GM13977 (cell line): ENCODE measurements around the gene LBHD2.
A peak's percentile ranks its signal among the peaks of the same experiment; 100 is the strongest.

Source experiments
- DNase-seq: peaks from one replicate; pipeline ENCODE4 v3.0.0; 2012; ENCODE audit warnings: low spot score
- CTCF ChIP-seq: IDR thresholded peaks from 2 replicates; pipeline ENCODE4 v1.5.1; 2012; ENCODE audit warnings: mild to moderate bottlenecking, control low read depth; ENCODE audit not compliant: insufficient read depth; ENCODE audit errors: extremely low read depth, missing control alignments
- in situ Hi-C: fragments of 300-500 bp; cut with MboI; formaldehyde crosslinking; loops from one replicate; pipeline ENCODE4 v1.12.0; 2022; ENCODE audit warnings: low sequenced_read_pairs, low pct_unique_long_range_greater_than_20kb, mixed read lengths, inconsistent platforms; ENCODE audit not compliant: unreplicated experiment

Gene LBHD2

DNA sequence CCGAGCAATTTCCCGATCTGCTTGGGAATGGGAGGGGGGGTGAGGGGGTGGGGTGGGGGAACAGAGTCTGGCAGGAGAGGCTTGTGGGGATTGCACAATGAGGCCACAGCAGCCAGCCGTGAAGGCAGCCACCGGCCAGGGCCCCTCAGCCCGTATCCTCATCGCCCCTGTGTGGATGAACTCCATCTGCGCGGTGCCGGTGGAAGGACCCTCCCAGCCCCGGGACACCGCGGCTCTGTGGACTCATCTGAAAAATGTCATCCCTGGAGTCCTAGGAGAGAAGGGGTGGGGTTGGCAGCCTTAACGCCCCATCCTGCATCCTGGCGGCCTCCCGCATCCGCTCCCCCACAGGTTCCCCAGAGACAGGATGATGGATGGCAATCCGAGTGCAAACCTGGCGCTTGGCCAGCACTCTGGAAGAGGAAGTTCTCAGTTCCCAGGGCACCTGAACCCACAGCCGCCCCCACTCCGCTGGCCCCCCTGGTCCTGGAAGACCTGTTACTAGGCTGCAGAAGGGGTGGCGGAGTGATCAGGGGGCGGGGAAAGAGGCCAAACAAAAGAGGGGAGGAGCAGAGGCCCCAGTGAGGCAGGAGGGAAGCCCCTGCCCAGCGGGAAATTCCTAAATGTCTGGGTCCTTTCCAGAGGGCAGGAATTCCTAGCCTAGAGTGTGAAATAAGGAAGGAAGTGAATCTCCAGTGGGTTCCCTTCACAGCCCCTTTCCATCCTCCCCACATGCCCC is 38.0 kb downstream of the LBHD2 start:
- in situ Hi-C loops: no loop called here
- no peak for DNase-seq
- TF ChIP-seq CTCF: no peak

- TF ChIP-seq CTCF: no peak
- in situ Hi-C loops: no loop called here
- no peak for DNase-seq
Measured at GRCh38 chr14:103122585-103122946, 38.6 kb downstream of the LBHD2 start.

DNA sequence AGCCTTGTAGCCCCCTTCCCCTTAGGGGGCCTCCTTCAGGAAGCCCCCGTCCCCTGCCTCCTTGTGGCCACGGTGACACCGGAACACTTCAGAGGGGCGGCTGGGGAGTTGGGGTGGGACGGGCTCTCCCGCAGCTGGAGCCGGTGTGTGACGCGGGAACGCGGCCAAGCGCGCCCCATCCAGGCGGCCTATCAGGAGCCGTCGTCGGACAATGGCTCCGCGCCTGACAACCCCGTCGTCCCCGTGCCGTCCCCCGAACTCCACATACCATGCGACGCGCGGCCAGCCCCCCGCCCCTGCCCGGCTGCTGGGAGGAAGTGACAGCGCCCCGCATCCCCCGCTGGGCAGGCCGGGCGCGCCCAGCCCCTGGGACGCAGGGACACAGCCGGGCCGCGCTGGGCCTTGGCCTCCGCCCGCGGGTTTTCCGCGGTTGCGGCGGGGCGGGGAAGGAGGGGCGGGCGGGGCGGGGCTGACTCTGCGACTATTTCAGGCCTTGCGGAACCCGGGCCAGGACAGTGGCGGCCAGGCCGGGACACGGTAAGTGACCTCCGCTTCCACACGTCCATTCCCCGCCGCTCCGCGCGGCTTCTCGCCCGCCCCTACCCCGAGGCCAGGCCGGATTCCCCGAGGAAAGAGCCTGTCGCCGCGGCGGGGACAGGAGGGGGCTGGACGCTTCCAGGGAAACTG is 39.1 kb downstream of the LBHD2 start, which contains the start of gene TNFAIP2:
Gene TNFAIP2 (plus strand): TSS at position 515 of the 687 bp plus-strand sequence. CDS start 2,997 bp downstream, outside the sequence.
- in situ Hi-C loops: no loop called here
- DNase-seq: peak; percentile 73
- no peak for TF ChIP-seq CTCF

DNA sequence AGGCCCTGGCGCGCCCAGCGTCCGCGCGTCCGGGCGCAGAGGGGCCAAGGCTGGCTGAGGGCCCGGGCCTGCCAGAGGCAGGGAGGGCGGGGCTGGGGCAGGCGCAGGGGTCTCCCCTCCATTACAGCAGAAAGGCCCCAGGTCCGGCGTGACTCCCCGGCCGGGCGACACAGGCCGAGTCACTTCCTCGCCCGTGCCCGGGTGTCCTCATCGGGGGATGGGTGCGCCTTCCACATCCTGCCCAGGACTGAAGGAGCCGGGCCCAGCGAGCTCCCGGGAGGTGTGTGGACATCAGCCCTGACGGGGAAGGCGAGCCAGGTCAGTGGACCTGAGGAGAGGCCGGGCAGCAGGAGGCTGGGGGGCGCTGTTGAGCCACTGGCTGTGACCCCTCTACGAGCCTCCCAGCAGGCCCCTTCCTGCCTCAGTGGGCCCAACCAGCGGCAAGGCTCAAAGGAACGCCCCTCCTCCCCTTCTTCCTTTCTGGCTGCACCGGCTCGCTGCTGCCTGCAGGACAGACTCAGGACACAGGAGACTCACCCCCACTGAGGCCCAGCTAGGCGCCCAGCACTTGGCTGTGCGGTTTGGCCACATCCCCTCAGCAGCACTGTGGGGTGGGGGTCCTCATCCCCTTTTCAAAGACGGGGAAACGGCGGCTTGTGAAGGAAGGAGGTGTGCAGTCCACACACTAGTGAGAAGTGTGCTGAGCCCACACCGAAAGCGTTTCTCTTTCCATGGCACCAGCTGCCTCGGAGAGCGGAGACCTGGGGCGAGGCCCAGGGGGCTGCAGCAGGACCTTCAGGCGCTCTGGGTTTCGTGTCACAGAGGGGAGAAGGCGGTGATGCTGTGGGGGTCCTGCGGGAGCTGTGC is 39.9 kb downstream of the LBHD2 start:
- no peak for DNase-seq
- peak; percentile 49 for TF ChIP-seq CTCF
- in situ Hi-C loops: no loop called here

DNA sequence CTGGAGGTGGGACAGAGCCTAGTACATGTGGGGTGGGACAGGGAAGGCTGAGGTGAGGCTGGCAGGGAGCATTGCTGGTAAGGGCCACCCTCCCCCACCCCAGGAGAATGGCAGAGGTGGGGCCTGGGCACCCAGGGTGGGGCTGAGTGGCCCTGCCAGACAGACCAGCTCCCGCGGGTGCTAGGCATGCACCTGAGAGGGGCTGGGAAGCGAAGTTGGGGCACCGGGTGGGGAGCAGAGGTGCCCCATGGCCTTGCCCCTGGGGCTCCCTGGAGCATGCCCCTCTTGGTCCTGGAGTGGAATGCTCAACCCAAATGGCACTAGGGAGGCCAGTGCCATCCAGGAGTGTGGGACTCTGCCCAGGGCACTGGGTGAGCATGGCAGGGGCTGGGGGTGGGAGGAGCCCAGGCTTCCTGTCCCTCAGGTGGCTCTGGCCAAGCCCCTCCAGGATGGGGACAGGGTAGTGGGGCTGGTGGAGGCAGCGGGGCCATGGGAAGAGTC is 40.5 kb downstream of the LBHD2 start:
- DNase-seq: no peak
- TF ChIP-seq CTCF: no peak
- in situ Hi-C loops: no loop called here

DNA sequence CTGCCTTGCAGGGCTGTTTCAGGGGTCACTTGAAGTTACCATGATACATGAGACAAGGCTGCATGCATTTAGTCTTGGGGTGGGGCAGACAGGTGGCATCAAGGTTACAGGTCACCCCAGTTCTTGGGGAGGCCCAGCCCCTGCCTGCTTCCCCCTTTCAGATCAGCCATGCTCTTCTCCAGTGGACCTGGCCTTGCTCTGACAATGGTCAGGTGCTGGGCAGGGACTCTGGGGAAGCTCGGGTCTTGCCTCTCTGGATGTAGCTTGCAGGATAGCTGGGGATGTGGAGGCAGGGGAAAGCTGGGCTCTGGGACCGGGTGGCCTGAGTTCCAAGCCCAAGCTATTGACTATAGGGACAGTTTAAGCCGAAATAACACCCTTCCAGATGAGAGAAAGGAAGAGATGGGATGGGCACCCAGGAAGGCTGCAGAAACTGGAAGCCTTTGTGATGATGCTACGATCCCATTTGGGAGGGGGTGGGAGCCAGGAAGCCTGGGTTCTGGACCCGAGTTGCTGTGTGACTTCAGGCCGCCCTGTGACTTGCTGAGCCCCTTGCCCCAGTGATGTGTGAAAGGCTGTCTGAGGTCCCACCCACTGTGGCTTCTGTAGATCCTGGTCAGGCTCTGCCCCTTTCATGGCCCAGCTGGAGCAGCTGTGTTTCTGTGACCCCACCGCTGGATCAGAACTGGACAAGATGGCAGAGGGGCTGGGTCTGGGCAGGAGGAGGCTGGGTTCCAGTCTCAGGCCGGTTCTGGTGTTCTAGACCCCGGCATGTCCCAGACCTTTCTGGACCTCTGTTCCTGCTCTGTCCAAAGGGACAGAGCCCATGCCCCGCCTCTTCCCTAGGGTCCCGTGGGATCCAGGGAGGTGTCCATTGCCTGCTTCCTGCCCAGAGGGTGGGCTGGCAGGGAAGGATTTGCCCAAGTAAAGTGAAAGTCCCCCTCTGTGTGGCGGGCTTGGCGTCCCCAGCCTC is 41.4 kb downstream of the LBHD2 start:
- in situ Hi-C loops: no loop called here
- no peak for DNase-seq
- no peak for TF ChIP-seq CTCF
